B cell (primary cell): Measurements from ENCODE around the gene MAN1B1.

Experiments
- CTCF ChIP-seq: fragments of 200-600 bp; IDR thresholded peaks from one replicate; pipeline ENCODE4 v1.8.0; 2022; ENCODE audit warnings: antibody characterized with exemption, mild to moderate bottlenecking
- EZH2 ChIP-seq: IDR thresholded peaks from 2 replicates; pipeline ENCODE4 v1.6.1; 2012; ENCODE audit warnings: borderline replicate concordance, low read depth, mild to moderate bottlenecking, moderate library complexity, low read length; ENCODE audit not compliant: insufficient read depth, poor library complexity, severe bottlenecking

GRCh38 chr9:137112564-137113384 lies 26.0 kb downstream of the MAN1B1 start:
- TF ChIP-seq CTCF (no peak), EZH2 (no peak)
